Endothelial cell of umbilical vein (primary cell): ENCODE results near the gene RPL36A. TPM values are rescaled to one million over a fixed set of nuclear protein-coding genes. Genes with fewer than 3 reads are reported as not detected.

Experiments
- polyA plus RNA-seq, 4 experiments: library from polyadenylated mRNA; depleted of rRNA in 3 of 4; stranded (reverse) in 3 of 4; unstranded in 1 of 4; fragments of >200 nt; gene quantifications; 2 replicates each; pipeline versions ENCODE4 v1.2.1 to v1.2.3, GENCODE V29; 2011 to 2012; ENCODE audit warnings: missing spikeins in 1 of 4
- total RNA-seq: library from RNA; stranded (reverse); gene quantifications from 2 replicates; pipeline ENCODE4 v1.2.3, GENCODE V29; 2021

RPL36A gene
- total and polyA plus RNA-seq, 2 donors (not counting 3 experiments of a cell fraction or from before 2014, with no cell fraction given) = 284 to 1,196 TPM

Other genes starting within 250 kb of the RPL36A start
- gene DRP2, start 171.2 kb upstream of the RPL36A start, total RNA-seq = 0.31 and 0.78 TPM in 2 replicates
- 0.13 and 0.17 TPM in 2 replicates for gene DRP2, start 171.2 kb upstream of the RPL36A start, polyA plus RNA-seq
- 1.1 and 1.8 TPM in 2 replicates for gene TAF7L, start 99.7 kb upstream of the RPL36A start, total RNA-seq
- 0.45 and 0.70 TPM in 2 replicates for gene TAF7L, start 99.7 kb upstream of the RPL36A start, polyA plus RNA-seq
- gene TIMM8A, start 42.3 kb upstream of the RPL36A start, total RNA-seq = 15.2 and 17.5 TPM in 2 replicates
- gene TIMM8A, start 42.3 kb upstream of the RPL36A start, polyA plus RNA-seq = 10.9 and 11.3 TPM in 2 replicates
- gene BTK, start 4.8 kb upstream of the RPL36A start, total RNA-seq = 0.13 TPM in 1 of 2 replicates, not detected in the other
- gene BTK, start 4.8 kb upstream of the RPL36A start, polyA plus RNA-seq = 0.11 and 0.21 TPM in 2 replicates
- 36.8 and 39.4 TPM in 2 replicates for gene GLA, start 16.9 kb downstream of the RPL36A start, total RNA-seq
- 30.6 and 33.0 TPM in 2 replicates for gene GLA, start 16.9 kb downstream of the RPL36A start, polyA plus RNA-seq
- gene HNRNPH2, start 17.2 kb downstream of the RPL36A start, total RNA-seq = 58.5 and 59.1 TPM in 2 replicates
- gene HNRNPH2, start 17.2 kb downstream of the RPL36A start, polyA plus RNA-seq = 17.0 and 29.3 TPM in 2 replicates
- 17.6 and 19.9 TPM in 2 replicates for gene ARMCX4, start 94.4 kb downstream of the RPL36A start, total RNA-seq
- 3.8 and 4.7 TPM in 2 replicates for gene ARMCX4, start 94.4 kb downstream of the RPL36A start, polyA plus RNA-seq
- 19.9 and 22.4 TPM in 2 replicates for gene ARMCX1, start 159.5 kb downstream of the RPL36A start, total RNA-seq
- gene ARMCX1, start 159.5 kb downstream of the RPL36A start, polyA plus RNA-seq = 8.8 and 11.0 TPM in 2 replicates
- gene ARMCX6, start 227.0 kb downstream of the RPL36A start, total RNA-seq = 91.9 and 98.6 TPM in 2 replicates
- gene ARMCX6, start 227.0 kb downstream of the RPL36A start, polyA plus RNA-seq = 71.7 and 73.4 TPM in 2 replicates
- gene ARMCX3, start 232.1 kb downstream of the RPL36A start, total RNA-seq = 60.1 and 61.0 TPM in 2 replicates
- gene ARMCX3, start 232.1 kb downstream of the RPL36A start, polyA plus RNA-seq = 22.7 and 27.7 TPM in 2 replicates